SK-N-SH treated with all-trans-retinoic acid at 6 μM for 48 hours (cell line): ENCODE data around the gene NRL.

Experiments used
- CREB5 ChIP-seq: fragments of 250-450 bp; sonication (Bioruptor Pico); IDR thresholded peaks from 2 replicates; pipeline ENCODE4 v1.5.1; 2020; ENCODE audit warnings: low read depth, mild to moderate bottlenecking, moderate library complexity
- PATZ1 ChIP-seq: fragments of 250-450 bp; sonication (Bioruptor Pico); IDR thresholded peaks from 2 replicates; pipeline ENCODE4 v1.8.0; 2020; ENCODE audit warnings: mild to moderate bottlenecking, moderate library complexity, borderline replicate concordance
- RARB ChIP-seq: fragments of 250-450 bp; sonication (Bioruptor Pico); IDR thresholded peaks from 2 replicates; pipeline ENCODE4 v1.8.0; 2021; ENCODE audit warnings: mild to moderate bottlenecking, moderate library complexity
- SNAI2 ChIP-seq: fragments of 250-450 bp; sonication (Bioruptor Pico); IDR thresholded peaks from 2 replicates; pipeline ENCODE4 v1.5.0; 2020; ENCODE audit warnings: mild to moderate bottlenecking, moderate library complexity
- TCF4 ChIP-seq: fragments of 250-450 bp; sonication (Bioruptor Pico); IDR thresholded peaks from 2 replicates; pipeline ENCODE4 v1.8.0; 2021; ENCODE audit warnings: mild to moderate bottlenecking, moderate library complexity, borderline replicate concordance
- ZFP30 ChIP-seq: fragments of 450-650 bp; formaldehyde crosslinking; IDR thresholded peaks from 2 replicates; pipeline ENCODE4 v1.5.0; 2022; ENCODE audit warnings: mild to moderate bottlenecking, moderate library complexity
- ZNF70 ChIP-seq: fragments of 450-650 bp; formaldehyde crosslinking; IDR thresholded peaks from 2 replicates; pipeline ENCODE4 v1.5.0; 2020; ENCODE audit warnings: mild to moderate bottlenecking, moderate library complexity

GRCh38 chr14:24058260-24058950 is 56.3 kb downstream of the NRL start:
- TF ChIP-seq RARB (CRISPR knock-in tag) (no peak), CREB5 (CRISPR knock-in tag) (no peak), SNAI2 (CRISPR knock-in tag) (no peak), PATZ1 (CRISPR knock-in tag) (no peak), TCF4 (CRISPR knock-in tag) (no peak), ZNF70 (no peak), ZFP30 (no peak)
